SU-DHL-6 (cell line): Measurements from ENCODE around the gene KRABD2.

Source experiments
- H2AFZ ChIP-seq: fragments of 200-600 bp; sonication (generic); 2 replicates; pipeline ENCODE4 v1.6.1; 2014; ENCODE audit warnings: low read depth, mild to moderate bottlenecking, moderate library complexity, mixed read lengths, antibody characterized with exemption, low read length; ENCODE audit not compliant: severe bottlenecking
- H3F3A ChIP-seq: fragments of 200-600 bp; shearing (Covaris generic); 2 replicates; pipeline ENCODE4 v1.6.0; 2016; ENCODE audit warnings: antibody characterized with exemption, mild to moderate bottlenecking; ENCODE audit not compliant: insufficient read depth
- H3K27ac ChIP-seq: fragments of 200-600 bp; sonication (generic); 2 replicates; pipeline ENCODE4 v1.5.1; 2016; ENCODE audit warnings: low read depth, mild to moderate bottlenecking, low read length, moderate library complexity, mixed read lengths
- H3K27me3 ChIP-seq: fragments of 200-600 bp; sonication (generic), shearing (Covaris generic); 2 replicates; pipeline ENCODE4 v1.6.0; 2014; ENCODE audit warnings: mild to moderate bottlenecking, low read length
- H3K36me3 ChIP-seq: fragments of 200-600 bp; sonication (generic); 2 replicates; pipeline ENCODE4 v1.6.1; 2014; ENCODE audit warnings: mild to moderate bottlenecking, low read length, mixed read lengths
- H3K4me2 ChIP-seq: fragments of 300-600, 200-600 bp; shearing (Covaris generic), sonication (generic); 2 replicates; pipeline ENCODE4 v1.6.0; 2014; ENCODE audit warnings: low read length, low read depth, mild to moderate bottlenecking; ENCODE audit not compliant: poor library complexity, severe bottlenecking
- H3K4me3 ChIP-seq: fragments of 200-600 bp; sonication (generic); 2 replicates; pipeline ENCODE4 v1.5.1; 2014; ENCODE audit warnings: antibody characterized with exemption, low read length, mild to moderate bottlenecking, mixed read lengths; ENCODE audit not compliant: insufficient read depth, poor library complexity, severe bottlenecking
- H3K79me2 ChIP-seq: fragments of 200-600 bp; sonication (generic); 2 replicates; pipeline ENCODE4 v1.6.1; 2014; ENCODE audit warnings: mild to moderate bottlenecking, low read length, moderate library complexity; ENCODE audit not compliant: insufficient read depth
- H3K9ac ChIP-seq: fragments of 200-600 bp; sonication (generic); 2 replicates; pipeline ENCODE4 v1.7.0; 2014; ENCODE audit warnings: mild to moderate bottlenecking, low read length
- H3K9me2 ChIP-seq: fragments of 200-600 bp; sonication (generic); replicated peaks from 2 replicates; pipeline ENCODE4 v1.6.1; 2014; ENCODE audit warnings: low read length; ENCODE audit not compliant: insufficient read depth
- H3K9me3 ChIP-seq: fragments of 200-600 bp; sonication (generic); 2 replicates; pipeline ENCODE4 v1.6.1; 2014; ENCODE audit warnings: low read length, mixed read lengths; ENCODE audit not compliant: insufficient read depth
- H4K20me1 ChIP-seq: fragments of 200-600 bp; sonication (generic); 2 replicates; pipeline ENCODE4 v1.6.1; 2014; ENCODE audit warnings: low read depth, mild to moderate bottlenecking, antibody characterized with exemption, low read length, moderate library complexity, mixed read lengths
- EZH2phosphoT487 ChIP-seq: fragments of 200-600 bp; sonication (generic), shearing (Covaris generic); conservative IDR thresholded peaks from 2 replicates; pipeline ENCODE4 v1.6.1; 2018; ENCODE audit warnings: mild to moderate bottlenecking, antibody characterized with exemption, low read length, moderate library complexity, mixed read lengths
- TF ChIP-seq, protein P1 (sequence below): fragments of 200-600 bp; sonication (generic); IDR thresholded peaks from one replicate; pipeline ENCODE4 v1.5.1; 2017; ENCODE audit warnings: antibody characterized with exemption, mild to moderate bottlenecking, low read length, moderate library complexity; ENCODE audit not compliant: insufficient read depth, poor library complexity, severe bottlenecking

KRABD2 gene

DNA sequence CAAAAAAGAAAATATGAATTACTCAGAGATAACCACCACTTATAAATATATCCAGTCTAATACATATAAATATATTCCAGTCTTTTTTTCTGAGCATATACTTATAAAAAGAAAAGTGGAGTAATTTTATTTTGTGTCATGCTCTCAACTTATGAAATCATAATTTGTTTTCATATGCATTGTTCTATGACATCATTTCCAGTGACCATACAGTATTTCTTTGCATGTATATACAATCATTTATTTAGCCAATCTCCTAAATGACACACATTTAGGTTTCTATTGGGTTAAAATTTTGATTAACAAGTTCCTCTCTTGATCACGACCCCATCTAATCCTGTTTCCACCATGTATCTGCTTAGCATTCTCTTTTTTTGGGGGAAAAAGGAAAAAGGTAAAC lies 42.8 kb upstream of the KRABD2 start:
- Histone ChIP-seq H3K9me2 (no peaks in the 10 kb centered on the region), H3K9me3 (no peaks in the 10 kb centered on the region), H3K9ac (no peak overlapping the region), H3K4me3 (no peak overlapping the region), H3K27ac (no peak overlapping the region), H2AFZ (no peak overlapping the region), H3K4me2 (no peak overlapping the region), H3K79me2 (no peaks in the 10 kb centered on the region), H3K36me3 (no peaks in the 10 kb centered on the region), H4K20me1 (no peaks in the 10 kb centered on the region), H3K27me3 (no peaks in the 10 kb centered on the region), H3F3A (no peaks in the 10 kb centered on the region)
- TF ChIP-seq EZH2phosphoT487, result no peak
- TF ChIP-seq, protein P1, sequence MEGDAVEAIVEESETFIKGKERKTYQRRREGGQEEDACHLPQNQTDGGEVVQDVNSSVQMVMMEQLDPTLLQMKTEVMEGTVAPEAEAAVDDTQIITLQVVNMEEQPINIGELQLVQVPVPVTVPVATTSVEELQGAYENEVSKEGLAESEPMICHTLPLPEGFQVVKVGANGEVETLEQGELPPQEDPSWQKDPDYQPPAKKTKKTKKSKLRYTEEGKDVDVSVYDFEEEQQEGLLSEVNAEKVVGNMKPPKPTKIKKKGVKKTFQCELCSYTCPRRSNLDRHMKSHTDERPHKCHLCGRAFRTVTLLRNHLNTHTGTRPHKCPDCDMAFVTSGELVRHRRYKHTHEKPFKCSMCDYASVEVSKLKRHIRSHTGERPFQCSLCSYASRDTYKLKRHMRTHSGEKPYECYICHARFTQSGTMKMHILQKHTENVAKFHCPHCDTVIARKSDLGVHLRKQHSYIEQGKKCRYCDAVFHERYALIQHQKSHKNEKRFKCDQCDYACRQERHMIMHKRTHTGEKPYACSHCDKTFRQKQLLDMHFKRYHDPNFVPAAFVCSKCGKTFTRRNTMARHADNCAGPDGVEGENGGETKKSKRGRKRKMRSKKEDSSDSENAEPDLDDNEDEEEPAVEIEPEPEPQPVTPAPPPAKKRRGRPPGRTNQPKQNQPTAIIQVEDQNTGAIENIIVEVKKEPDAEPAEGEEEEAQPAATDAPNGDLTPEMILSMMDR, result no peak

- Histone ChIP-seq H3K27me3 (no peaks in the 10 kb centered on the region), H2AFZ (no peak overlapping the region), H4K20me1 (no peaks in the 10 kb centered on the region), H3K36me3 (no peaks in the 10 kb centered on the region), H3K9ac (no peak overlapping the region), H3K79me2 (no peaks in the 10 kb centered on the region), H3F3A (no peaks in the 10 kb centered on the region), H3K9me3 (no peaks in the 10 kb centered on the region), H3K27ac (no peak overlapping the region), H3K4me2 (no peak overlapping the region), H3K9me2 (no peaks in the 10 kb centered on the region), H3K4me3 (no peak overlapping the region)
- TF ChIP-seq, protein P1, result no peak
Measured at GRCh38 chr17:8418471-8418870, 42.0 kb upstream of the KRABD2 start.

GRCh38 chr17:8417806-8418205 lies 41.3 kb upstream of the KRABD2 start:
- Histone ChIP-seq H4K20me1 (no peaks in the 10 kb centered on the region), H3K27ac (no peak overlapping the region), H3K9me3 (no peaks in the 10 kb centered on the region), H3K9me2 (no peaks in the 10 kb centered on the region), H3K36me3 (no peaks in the 10 kb centered on the region), H3F3A (no peaks in the 10 kb centered on the region), H3K4me3 (no peak overlapping the region), H3K9ac (no peak overlapping the region), H3K79me2 (no peaks in the 10 kb centered on the region), H3K27me3 (no peaks in the 10 kb centered on the region), H3K4me2 (no peak overlapping the region), H2AFZ (no peak overlapping the region)
- no peak for TF ChIP-seq EZH2phosphoT487
- TF ChIP-seq, protein P1, result no peak

DNA sequence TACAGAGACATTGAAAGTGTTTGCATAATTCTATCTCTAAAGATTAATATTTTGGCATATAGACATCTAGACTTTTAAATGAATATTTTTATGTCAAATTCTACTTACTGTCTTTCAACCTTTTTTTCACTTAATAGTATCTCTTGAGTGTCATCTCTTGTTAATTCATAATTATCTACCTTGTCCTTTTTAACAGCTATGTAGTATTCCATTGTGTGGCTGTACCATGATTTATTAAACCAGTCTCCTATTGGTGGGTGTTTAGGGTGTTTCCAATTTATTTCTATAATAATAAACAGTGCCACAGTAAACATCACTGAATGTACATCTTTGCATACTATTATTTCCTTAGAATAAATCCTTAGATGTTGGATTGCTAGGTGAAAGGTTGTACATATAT lies 37.4 kb upstream of the KRABD2 start:
- Histone ChIP-seq H4K20me1 (no peaks in the 10 kb centered on the region), H3K36me3 (no peaks in the 10 kb centered on the region), H3K4me3 (no peak overlapping the region), H3K9me2 (no peaks in the 10 kb centered on the region), H3K27me3 (no peaks in the 10 kb centered on the region), H3K4me2 (no peak overlapping the region), H2AFZ (no peak overlapping the region), H3K79me2 (no peaks in the 10 kb centered on the region), H3K9me3 (no peaks in the 10 kb centered on the region), H3K27ac (no peak overlapping the region), H3K9ac (no peak overlapping the region), H3F3A (no peaks in the 10 kb centered on the region)
- TF ChIP-seq, protein P1, result no peak
- no peak for TF ChIP-seq EZH2phosphoT487
